Psoas muscle (tissue), 8 donors: Measurements from ENCODE around the gene MAN1B1. TPM values are rescaled to one million over a fixed set of nuclear protein-coding genes. Genes with fewer than 3 reads are reported as not detected.

ENCODE experiments used
- ATAC-seq, 4 donors: fragments of 200-7000 bp; cut with Tn5 transposase; one replicate each; pipeline ENCODE4 v1.9.1; 2020; ENCODE audit warnings: moderate library complexity in 3 of 4, mild to moderate bottlenecking in 2 of 4
- DNase-seq, 2 donors: peaks; one replicate each; pipeline ENCODE4 v3.0.0-alpha.2; 2020
- H3K27ac ChIP-seq: fragments of 200-600 bp; one replicate; pipeline ENCODE4 v1.8.0; 2022
- H3K27me3 ChIP-seq, 3 donors: fragments of 200-600 bp in 1 of 3; one replicate each; pipeline versions ENCODE4 v1.6.1 to v1.8.0; 2013 to 2022; ENCODE audit warnings: low read length in 2 of 3, mild to moderate bottlenecking in 2 of 3, moderate library complexity in 1 of 3; ENCODE audit not compliant: insufficient read depth in 3 of 3
- H3K36me3 ChIP-seq, 2 donors: fragments of 200-600 bp in 1 of 2; one replicate each; pipeline versions ENCODE4 v1.6.1 to v1.8.0; 2013 to 2022; ENCODE audit warnings: low read depth in 1 of 2, mild to moderate bottlenecking in 1 of 2, moderate library complexity in 1 of 2; ENCODE audit not compliant: insufficient read depth in 1 of 2
- H3K4me1 ChIP-seq: fragments of 200-600 bp; one replicate; pipeline ENCODE4 v1.8.0; 2022
- H3K4me3 ChIP-seq: fragments of 200-600 bp; one replicate; pipeline ENCODE4 v1.8.0; 2022; ENCODE audit warnings: mild to moderate bottlenecking
- H3K9me3 ChIP-seq: fragments of 200-600 bp; one replicate; pipeline ENCODE4 v1.8.0; 2022
- CTCF ChIP-seq: fragments of 200-600 bp; IDR thresholded peaks from one replicate; pipeline ENCODE4 v1.8.0; 2022; ENCODE audit warnings: antibody characterized with exemption
- WGBS, 3 donors: extraction: QIAGEN DNeasy Blood & Tissue Kit; methylation state at CpG; one replicate each; pipeline versions ENCODE4 v1.1.6 to v1.1.7; 2013; 5-methylcytosine and 5-hydroxymethylcytosine counted together
- intact Hi-C, 2 donors: fragments of 100-400 bp; cut with DNase I; formaldehyde crosslinking; loops; one replicate each; pipeline versions ENCODE4 v1.11.0 to v1.14.2; 2022
- polyA plus RNA-seq, 3 donors: library from polyadenylated mRNA; stranded (reverse); fragments of 200-250 nt; gene quantifications; one replicate each; pipeline ENCODE4 v1.2.3, GENCODE V29; 2013
- total RNA-seq, 4 donors: library from RNA; stranded (reverse); fragmentation: NEBNext Ultra II Directional in 2 of 4; extraction: Animal tissue kit (Norgen Biotek cat#: 25700) in 2 of 4; gene quantifications; one replicate each; pipeline versions ENCODE4 v1.2.1 to v1.2.4, GENCODE V29; 2021 to 2023
- donor health status: healthy with polysubstance abuse.
- donor health status: DM: no; HTN: no; CAD: no; lungs with moderate emphysema.
- donor health status: Bipolar disorder and iron deficiency.
- donor health status: healthy.
- donor health status: DM: yes; HTN: yes; CAD: no.
- donor health status: DM: no; HTN: no; CAD: no.
- donor health status: DM: no; HTN: no; CAD: no.
- donor health status: DM: yes; HTN: yes; CAD: no.

Gene MAN1B1
- total and polyA plus RNA-seq, 7 donors, result 13.1 to 24.4 (median 14.6) TPM

GRCh38 chr9:137113385-137114159, 26.8 kb downstream of the MAN1B1 start:
- no peak for ATAC-seq
- Histone ChIP-seq H3K4me1 (peaks cover 5% of the 10 kb centered on the region), H3K9me3 (no peaks in the 10 kb centered on the region), H3K36me3 (peaks cover 0 to 42% of the 10 kb centered on the region in 2 donors), H3K27me3 (no peaks in the 10 kb centered on the region), H3K27ac (no peak overlapping the region), H3K4me3 (peak overlapping the region; percentile 81)
- 34 to 70% (median 65%) methylated on average over 24 to 59 of the region's 66 CpGs for WGBS, 3 donors
- DNase-seq, result no peak
- no peak for TF ChIP-seq CTCF
- intact Hi-C loops, result no loop called here

GRCh38 chr9:137114220-137114612, 27.4 kb downstream of the MAN1B1 start:
- Histone ChIP-seq H3K36me3 (peaks cover 0 to 36% of the 10 kb centered on the region in 2 donors), H3K4me1 (peaks cover 5% of the 10 kb centered on the region), H3K9me3 (no peaks in the 10 kb centered on the region), H3K27me3 (no peaks in the 10 kb centered on the region), H3K4me3 (peak overlapping the region; percentile 81), H3K27ac (peak overlapping the region; percentile 49)
- 0 to 1% (median 1%) methylated on average over 24 to 45 of the region's 45 CpGs for WGBS, 3 donors
- DNase-seq, result no peak
- no peak for TF ChIP-seq CTCF
- intact Hi-C loops, result no loop called here
- peak in 3 of 4 donors; percentile 1 to 9 (median 7) for ATAC-seq

DNA sequence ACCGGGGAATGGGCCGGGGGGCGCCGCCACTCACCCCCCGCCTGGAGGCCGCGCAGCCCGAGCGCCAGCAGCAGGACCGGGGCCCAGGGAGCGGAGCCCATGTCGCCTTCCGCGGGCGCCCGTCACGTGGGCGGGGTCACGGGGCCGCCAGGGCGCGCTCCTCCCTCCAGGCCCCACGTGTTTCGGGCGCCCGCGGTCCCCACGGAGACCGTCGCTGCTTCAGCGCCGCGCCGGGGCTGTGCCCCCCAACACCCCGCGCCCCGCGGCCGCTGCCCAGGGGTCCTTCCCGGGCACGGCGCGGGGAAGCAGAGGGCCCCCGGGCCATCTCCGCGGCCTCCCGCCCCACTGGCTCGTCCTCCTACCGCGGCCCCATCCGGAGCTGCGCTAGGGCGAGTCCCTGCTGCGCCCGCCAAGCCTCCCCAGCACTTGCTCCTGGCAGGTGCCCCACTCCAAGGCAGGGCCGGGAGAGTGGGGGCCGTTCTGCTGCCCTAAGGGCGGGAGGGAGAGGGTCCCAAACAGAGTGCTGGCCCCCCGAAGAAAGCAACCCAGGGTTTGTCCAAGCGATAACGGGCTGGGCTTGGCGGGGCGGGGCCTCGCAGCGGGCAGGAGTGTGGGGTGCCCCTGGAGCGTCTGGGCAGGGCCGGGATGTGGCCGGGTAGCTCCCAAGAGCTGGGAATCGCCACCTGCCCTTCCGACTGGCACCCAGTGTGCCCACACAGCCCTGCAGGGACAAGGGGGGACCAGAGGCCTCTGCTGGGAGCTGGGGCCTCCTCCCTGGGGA, 28.0 kb downstream of the MAN1B1 start, which contains the start of gene DPP7:
Gene DPP7, minus strand, starts transcription at position 121 of the 781 bp plus-strand sequence. Its CDS starts 20 bp downstream, at position 101.
- Histone ChIP-seq H3K4me1 (peaks cover 5% of the 10 kb centered on the region), H3K4me3 (peak within 1 kb of the TSS; percentile 81), H3K27ac (peak within 1 kb of the TSS; percentile 49), H3K9me3 (no peaks in the 10 kb centered on the region), H3K36me3 (peaks cover 0 to 30% of the 10 kb centered on the region in 2 donors), H3K27me3 (no peaks in the 10 kb centered on the region)
- intact Hi-C loops, result no loop called here
- no peak for TF ChIP-seq CTCF
- 3 to 8% (median 4%) methylated on average over 47 to 70 of the region's 70 CpGs for WGBS, 3 donors
- DNase-seq (peak; percentile 77 to 87), ATAC-seq (peak; percentile 83 to 95 (median 92))

DNA sequence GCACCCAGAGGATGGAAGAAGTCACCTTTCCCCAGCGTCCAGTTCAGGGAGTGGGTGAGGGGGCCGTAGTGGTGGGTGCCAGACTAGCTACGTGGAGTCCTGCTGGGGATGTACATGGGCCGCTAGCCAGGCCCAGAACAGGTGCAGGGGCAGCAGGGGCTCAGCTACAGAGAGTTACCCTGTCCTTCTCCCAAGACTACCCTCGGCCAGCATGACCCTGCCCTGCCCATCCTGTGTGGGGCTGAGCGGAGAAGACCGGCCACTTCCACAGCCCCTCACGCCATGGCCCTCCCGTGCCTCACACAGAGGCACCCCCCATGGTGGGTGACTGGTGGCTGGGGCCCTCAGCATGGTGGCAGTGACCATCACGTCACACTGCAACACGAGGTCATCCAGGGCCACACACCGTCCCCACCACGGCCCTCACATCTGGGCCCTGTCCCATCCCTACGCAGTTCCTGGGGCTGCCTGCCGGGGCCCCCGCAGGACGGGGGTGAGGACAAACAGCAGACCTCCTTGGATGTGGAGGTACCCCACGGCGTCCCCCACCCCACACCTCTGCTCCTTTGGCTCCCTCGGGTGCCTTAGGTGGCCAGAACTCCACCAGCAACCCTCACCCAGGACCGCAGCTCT, 28.7 kb downstream of the MAN1B1 start:
- H3K27me3 ChIP-seq, result no peaks in the 10 kb centered on the region
- H3K4me1 ChIP-seq, result peaks cover 5% of the 10 kb centered on the region
- 63 to 74% (median 68%) methylated on average over 20 to 21 of the region's 21 CpGs for WGBS, 3 donors
- no peak for TF ChIP-seq CTCF
- peak overlapping the region; percentile 81 for H3K4me3 ChIP-seq
- H3K27ac ChIP-seq, result no peak overlapping the region
- no peak for DNase-seq
- intact Hi-C loops, result no loop called here
- no peaks in the 10 kb centered on the region for H3K9me3 ChIP-seq
- ATAC-seq, result peak in 3 of 4 donors; percentile 5 to 8 (median 7)
- peaks cover 0 to 23% of the 10 kb centered on the region in 2 donors for H3K36me3 ChIP-seq
